Prostate gland (tissue), 2 donors: ENCODE results near the gene NTMT1. TPM values are rescaled to one million over a fixed set of nuclear protein-coding genes. Genes with fewer than 3 reads are reported as not detected.
"Not testable (repeated sequence)": the region's sequence is repeated elsewhere in the genome, so short reads cannot be mapped to it uniquely, and the experiment has no call there.

Source experiments
- DNase-seq: peaks from one replicate; pipeline ENCODE4 v3.0.0-alpha.2; 2019; ENCODE audit warnings: low spot score
- H3K27ac ChIP-seq, 2 donors: fragments of 200-600 bp; sonication (generic); 2 replicates each; pipeline ENCODE4 v1.5.1; 2017 to 2019
- H3K27me3 ChIP-seq: fragments of 200-600 bp; sonication (generic); replicated peaks from 2 replicates; pipeline ENCODE4 v1.5.1; 2019; ENCODE audit not compliant: insufficient read depth
- H3K36me3 ChIP-seq, 2 donors: fragments of 200-600 bp; sonication (generic); 1 replicate in 1 of 2; 2 replicates in 1 of 2; pipeline versions ENCODE4 v1.5.1 to v1.8.1; 2017 to 2019
- H3K4me1 ChIP-seq: fragments of 200-600 bp; sonication (generic); replicated peaks from 2 replicates; pipeline ENCODE4 v1.5.1; 2019
- H3K4me3 ChIP-seq, 2 donors: fragments of 200-600 bp; sonication (generic); 2 replicates each; pipeline ENCODE4 v1.5.1; 2017 to 2019
- H3K9me3 ChIP-seq: fragments of 200-600 bp; sonication (generic); 2 replicates; pipeline ENCODE4 v1.5.1; 2017
- CTCF ChIP-seq, 4 experiments: fragments of 200-600 bp in 2 of 4; fragments of 450-650 bp in 2 of 4; sonication (generic) in 2 of 4; IDR thresholded peaks; 1 replicate in 3 of 4; 2 replicates in 1 of 4; pipeline ENCODE4 v1.5.1; 2016 to 2019; ENCODE audit warnings: antibody characterized with exemption in 4 of 4, mild to moderate bottlenecking in 2 of 4, moderate library complexity in 2 of 4
- POLR2A ChIP-seq: fragments of 450-650 bp; IDR thresholded peaks from one replicate; pipeline ENCODE4 v1.6.1; 2016; ENCODE audit warnings: antibody characterized with exemption, mild to moderate bottlenecking
- POLR2AphosphoS5 ChIP-seq: sonication (generic); formaldehyde crosslinking; IDR thresholded peaks from one replicate; pipeline ENCODE4 v1.6.1; 2017; ENCODE audit warnings: antibody characterized with exemption
- WGBS: methylation state at CpG from one replicate; pipeline ENCODE4 v1.1.5; 2018; 5-methylcytosine and 5-hydroxymethylcytosine counted together
- intact Hi-C: fragments of 100-400 bp; cut with DNase I; formaldehyde crosslinking; loops from one replicate; pipeline ENCODE4 v1.14.2; 2022
- total RNA-seq, 2 donors: library from RNA; depleted of rRNA; stranded (reverse); fragments of >200 nt; gene quantifications; one replicate each; pipeline ENCODE4 v1.1.0, GENCODE V29; 2016

NTMT1 gene
- total RNA-seq, 2 donors from 2014 or later = 25.4 to 53.7 TPM

DNA sequence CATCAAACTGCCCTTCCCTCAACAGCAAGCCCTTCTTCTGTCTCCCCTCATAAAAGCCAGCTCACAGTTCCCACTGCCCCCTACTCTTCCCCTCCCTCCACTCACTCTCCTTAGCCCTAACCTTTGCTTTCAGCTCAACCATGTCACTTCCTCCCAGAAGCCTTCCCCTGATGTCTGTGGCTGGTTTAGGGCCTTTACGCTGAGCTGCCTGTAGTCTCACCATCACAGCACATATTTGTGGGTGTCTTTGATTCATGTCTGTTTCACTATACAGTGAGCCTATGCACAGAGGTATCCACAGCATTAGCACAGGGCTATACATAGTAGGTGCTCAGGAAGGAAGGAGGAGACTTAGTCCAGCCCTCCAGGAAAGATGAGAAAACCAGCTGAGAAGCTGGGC lies 39.7 kb upstream of the NTMT1 start:
- DNase-seq = no peak
- Histone ChIP-seq H3K27ac (peak overlapping the region in 1 of 2 donors; percentile 16), H3K4me1 (no peaks in the 10 kb centered on the region), H3K9me3 (no peaks in the 10 kb centered on the region), H3K4me3 (no peak overlapping the region), H3K36me3 (no peaks in the 10 kb centered on the region), H3K27me3 (no peaks in the 10 kb centered on the region)
- WGBS = 95% methylated on average over 1 of the region's 1 CpG
- intact Hi-C loops = no loop called here
- TF ChIP-seq CTCF (IDR thresholded peaks at IDR 0.05) (no peak), POLR2AphosphoS5 (no peak), POLR2A (no peak)

DNA sequence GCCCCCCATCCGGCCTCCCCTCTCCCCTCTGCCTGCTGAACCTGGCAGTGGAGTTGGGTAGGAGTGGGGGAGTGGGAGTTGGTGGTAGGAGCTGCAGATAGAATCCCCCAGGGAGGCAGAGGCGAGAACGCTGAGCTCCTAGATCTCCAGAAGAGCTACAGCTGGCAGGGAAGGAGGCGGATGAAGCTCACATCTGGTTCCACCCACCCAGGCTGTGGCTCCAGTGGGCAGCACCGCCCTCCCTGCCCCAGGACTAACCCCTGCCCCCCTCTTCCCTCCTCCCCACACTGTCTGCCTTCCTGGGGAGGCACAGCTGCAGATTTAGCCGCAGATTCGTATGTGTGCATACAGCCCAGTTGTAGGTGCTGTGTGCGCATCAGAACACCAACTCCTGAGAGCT lies 39.3 kb upstream of the NTMT1 start:
- no peaks in the 10 kb centered on the region for H3K27me3 ChIP-seq
- H3K4me1 ChIP-seq = no peaks in the 10 kb centered on the region
- H3K4me3 ChIP-seq = no peak overlapping the region
- H3K36me3 ChIP-seq = no peaks in the 10 kb centered on the region
- H3K27ac ChIP-seq = peak overlapping the region in 1 of 2 donors; percentile 16
- TF ChIP-seq CTCF (IDR thresholded peaks at IDR 0.05) = no peak
- TF ChIP-seq POLR2AphosphoS5 = no peak
- no peak for TF ChIP-seq POLR2A
- H3K9me3 ChIP-seq = no peaks in the 10 kb centered on the region
- intact Hi-C loops = no loop called here
- 58% methylated on average over 8 of the region's 8 CpGs for WGBS
- no peak for DNase-seq

- H3K4me3 ChIP-seq = no peak overlapping the region
- peak overlapping the region in 1 of 2 donors; percentile 35 for H3K27ac ChIP-seq
- no peaks in the 10 kb centered on the region for H3K27me3 ChIP-seq
- no peak for DNase-seq
- H3K4me1 ChIP-seq = no peaks in the 10 kb centered on the region
- 84% methylated on average over 23 of the region's 23 CpGs for WGBS
- H3K36me3 ChIP-seq = no peaks in the 10 kb centered on the region
- intact Hi-C loops = no loop called here
- no peaks in the 10 kb centered on the region for H3K9me3 ChIP-seq
- no peak for TF ChIP-seq POLR2A
- no peak for TF ChIP-seq POLR2AphosphoS5
- no peak for TF ChIP-seq CTCF (IDR thresholded peaks at IDR 0.05)
Observed at GRCh38 chr9:129587487-129588262, 38.3 kb upstream of the NTMT1 start.

DNA sequence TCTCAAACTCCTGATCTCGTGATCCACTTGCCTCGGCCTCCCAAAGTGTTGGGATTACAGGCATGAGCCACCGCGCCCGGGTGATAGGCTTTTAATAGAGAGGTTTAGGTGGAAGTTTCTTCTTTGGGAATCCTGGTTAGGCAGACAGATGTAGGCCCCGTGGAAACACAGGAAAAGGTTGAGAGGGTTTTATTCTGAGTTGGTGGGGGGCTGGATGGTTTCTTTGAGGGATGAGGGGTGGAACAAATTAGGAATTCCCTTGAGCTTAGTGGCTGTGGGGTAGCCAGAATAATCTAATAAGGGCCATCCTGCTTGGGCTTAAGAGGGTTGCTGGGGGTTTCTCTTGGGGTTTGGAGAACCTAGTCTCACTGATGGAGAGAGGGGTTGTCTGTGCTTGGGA lies 35.5 kb upstream of the NTMT1 start:
- peak overlapping the region; percentile 66 to 71 for H3K27ac ChIP-seq
- no peak for TF ChIP-seq CTCF (IDR thresholded peaks at IDR 0.05)
- H3K9me3 ChIP-seq = no peaks in the 10 kb centered on the region
- DNase-seq = no peak
- H3K36me3 ChIP-seq = no peaks in the 10 kb centered on the region
- H3K27me3 ChIP-seq = no peaks in the 10 kb centered on the region
- no peak overlapping the region for H3K4me3 ChIP-seq
- intact Hi-C loops = no loop called here
- H3K4me1 ChIP-seq = no peaks in the 10 kb centered on the region
- WGBS = 89% methylated on average over 6 of the region's 6 CpGs

GRCh38 chr9:129591916-129592315 lies 34.0 kb upstream of the NTMT1 start:
- TF ChIP-seq POLR2AphosphoS5 (no peak), POLR2A (no peak), CTCF (IDR thresholded peaks at IDR 0.05) (no peak)
- no peak overlapping the region for H3K27ac ChIP-seq
- H3K27me3 ChIP-seq = no peaks in the 10 kb centered on the region
- WGBS = 85% methylated on average over 5 of the region's 5 CpGs
- no peaks in the 10 kb centered on the region for H3K4me1 ChIP-seq
- no peak for DNase-seq
- no peaks in the 10 kb centered on the region for H3K36me3 ChIP-seq
- H3K9me3 ChIP-seq = no peaks in the 10 kb centered on the region
- intact Hi-C loops = no loop called here
- H3K4me3 ChIP-seq = no peak overlapping the region

- not testable (repeated sequence) for H3K4me3 ChIP-seq
Observed at GRCh38 chr9:129592790-129593189, 33.2 kb upstream of the NTMT1 start.

More at GRCh38 chr9:129592790-129593189, 33.2 kb upstream of the NTMT1 start:
- intact Hi-C loops, H3K27ac ChIP-seq, H3K36me3 ChIP-seq, DNase-seq, H3K9me3 ChIP-seq, H3K4me1 ChIP-seq, H3K27me3 ChIP-seq: not testable (repeated sequence)
- WGBS = 60% methylated on average over 10 of the region's 10 CpGs
